K562 (cell line): ENCODE measurements around the gene TPX2. TPM values are rescaled to one million over a fixed set of nuclear protein-coding genes. Genes with fewer than 3 reads are reported as not detected.
A peak's percentile ranks its signal among the peaks of the same experiment; 100 is the strongest.

Experiments used
- BCL6 ChIP-seq: fragments of 250-450 bp; sonication (Bioruptor Pico); IDR thresholded peaks from 2 replicates; pipeline ENCODE4 v1.4.0; 2020
- CBX5 ChIP-seq: IDR thresholded peaks from 2 replicates; pipeline ENCODE4 v1.6.1; 2014; ENCODE audit warnings: low read depth, borderline replicate concordance
- E2F3 ChIP-seq: fragments of 250-450 bp; sonication (Bioruptor Pico); IDR thresholded peaks from 2 replicates; pipeline ENCODE4 v1.4.0; 2020; ENCODE audit warnings: mild to moderate bottlenecking
- E2F8 ChIP-seq: fragments of 450-650 bp; IDR thresholded peaks from 2 replicates; pipeline ENCODE4 v1.7.1; 2018; ENCODE audit warnings: mild to moderate bottlenecking, low read depth; ENCODE audit not compliant: partially characterized antibody
- FOXA3 ChIP-seq, 2 experiments: fragments of 450-650 bp in 1 of 2; sonication (generic) in 1 of 2; formaldehyde crosslinking; IDR thresholded peaks in 1 of 2; conservative IDR thresholded peaks in 1 of 2; 2 replicates each; pipeline versions ENCODE4 v1.4.0 to v1.8.0; 2020 to 2022; ENCODE audit warnings: mild to moderate bottlenecking in 2 of 2, missing genetic modification reagents in 1 of 2
- FOXM1 ChIP-seq, 2 experiments: fragments of 450-650 bp in 1 of 2; sonication (generic) in 1 of 2; formaldehyde crosslinking in 1 of 2; IDR thresholded peaks; 2 replicates each; pipeline versions ENCODE4 v1.6.1 to v1.9.0; 2017 to 2022; ENCODE audit warnings: low read depth in 2 of 2, mild to moderate bottlenecking in 2 of 2, missing genetic modification reagents in 1 of 2, moderate library complexity in 1 of 2
- IRF2 ChIP-seq: sonication (generic); formaldehyde crosslinking; IDR thresholded peaks from 2 replicates; pipeline ENCODE4 v1.8.1; 2022; ENCODE audit warnings: mild to moderate bottlenecking, missing genetic modification reagents
- KAT7 ChIP-seq: sonication (generic); formaldehyde crosslinking; IDR thresholded peaks from 2 replicates; pipeline ENCODE4 v1.8.0; 2022; ENCODE audit warnings: missing genetic modification reagents, mild to moderate bottlenecking, borderline replicate concordance
- KLF1 ChIP-seq: fragments of 450-650 bp; IDR thresholded peaks from 2 replicates; pipeline ENCODE4 v1.6.1; 2016; ENCODE audit warnings: missing genetic modification characterization, missing compliant biosample characterization
- NR2F6 ChIP-seq: fragments of 450-650 bp; formaldehyde crosslinking; IDR thresholded peaks from 2 replicates; pipeline ENCODE4 v1.4.0; 2020; ENCODE audit warnings: mild to moderate bottlenecking
- OTX1 ChIP-seq: fragments of 450-650 bp; formaldehyde crosslinking; IDR thresholded peaks from 2 replicates; pipeline ENCODE4 v1.4.0; 2022; ENCODE audit warnings: mild to moderate bottlenecking
- POLR2AphosphoS2 ChIP-seq: IDR thresholded peaks from 2 replicates; pipeline ENCODE4 v1.6.1; 2012; ENCODE audit warnings: low read length, improper control_type of control experiment
- SREBF1 ChIP-seq: fragments of 150-350 bp; IDR thresholded peaks from 2 replicates; pipeline ENCODE4 v1.6.1; 2014; ENCODE audit warnings: antibody characterized with exemption, low read depth, low read length, borderline replicate concordance
- TCF3 ChIP-seq: sonication (generic); formaldehyde crosslinking; IDR thresholded peaks from 2 replicates; pipeline ENCODE4 v1.4.0; 2020; ENCODE audit warnings: mild to moderate bottlenecking, missing genetic modification reagents
- XRCC5 ChIP-seq: fragments of 200-400 bp; formaldehyde crosslinking; IDR thresholded peaks from 2 replicates; pipeline ENCODE4 v1.6.1; 2017; ENCODE audit warnings: low read depth, mild to moderate bottlenecking, low read length
- ZNF174 ChIP-seq: fragments of 250-450 bp; sonication (Bioruptor Pico); IDR thresholded peaks from 2 replicates; pipeline ENCODE4 v1.4.0; 2020; ENCODE audit warnings: mild to moderate bottlenecking
- ZNF184 ChIP-seq: sonication (generic); formaldehyde crosslinking; IDR thresholded peaks from 2 replicates; pipeline ENCODE4 v1.5.0; 2020; ENCODE audit warnings: missing genetic modification reagents
- ZNF444 ChIP-seq: fragments of 250-450 bp; sonication (Bioruptor Pico); IDR thresholded peaks from 2 replicates; pipeline ENCODE4 v1.4.0; 2020; ENCODE audit warnings: mild to moderate bottlenecking, moderate library complexity
- ZNF764 ChIP-seq: fragments of 250-450 bp; sonication (Bioruptor Pico); IDR thresholded peaks from 2 replicates; pipeline ENCODE4 v1.4.0; 2020; ENCODE audit warnings: low read depth, mild to moderate bottlenecking, moderate library complexity
- ZZZ3 ChIP-seq: fragments of 450-650 bp; IDR thresholded peaks from 2 replicates; pipeline ENCODE4 v1.6.1; 2016; ENCODE audit warnings: antibody characterized with exemption, mild to moderate bottlenecking, moderate library complexity
- polyA plus RNA-seq, 8 experiments: library from polyadenylated mRNA; depleted of rRNA in 4 of 8; stranded (reverse) in 5 of 8; unstranded in 3 of 8; fragments of >200 nt; fragmentation: Nextera tagmentation in 2 of 8; fragmentation: Illumina TruSeq in 1 of 8; extraction: Ambion mirVana in 2 of 8; extraction: Trizol in 1 of 8; gene quantifications; 2 replicates each; pipeline versions ENCODE4 v1.2.1 to v1.2.3, GENCODE V29; 2011 to 2014; ENCODE audit warnings: inconsistent platforms in 1 of 8, missing spikeins in 1 of 8
- total RNA-seq, 7 experiments: library from RNA; depleted of rRNA in 6 of 7; stranded (reverse); fragments of >200 nt in 6 of 7; fragmentation: Illumina TruSeq in 2 of 7; extraction: Trizol in 2 of 7; gene quantifications; 2 replicates each; pipeline versions ENCODE4 v1.2.1 to v1.2.3, GENCODE V29; 2011 to 2021; ENCODE audit warnings: low replicate concordance in 1 of 7
- TF ChIP-seq, protein P1 (sequence below), 2 experiments: fragments of 200-800 bp in 1 of 2; sonication (Bioruptor generic) in 1 of 2; sonication (generic) in 1 of 2; formaldehyde crosslinking in 1 of 2; IDR thresholded peaks in 1 of 2; conservative IDR thresholded peaks in 1 of 2; 2 replicates each; pipeline versions ENCODE4 v1.5.0 to v1.6.1; 2016 to 2020; ENCODE audit warnings: missing compliant biosample characterization in 1 of 2, missing genetic modification characterization in 1 of 2, missing genetic modification reagents in 1 of 2
- TF ChIP-seq, protein P2 (sequence below): sonication (generic); formaldehyde crosslinking; IDR thresholded peaks from 2 replicates; pipeline ENCODE4 v1.8.0; 2022; ENCODE audit warnings: mild to moderate bottlenecking, missing genetic modification reagents, borderline replicate concordance

Gene TPX2
- total and polyA plus RNA-seq, 9 of the 15 experiments (the other 6 are each of a cell fraction or from before 2014, with no cell fraction given): 48.0 to 241 (median 133) TPM

- TF ChIP-seq BCL6 (CRISPR knock-in tag) (no peak), ZNF174 (CRISPR knock-in tag) (no peak), TCF3 (CRISPR knock-in tag) (peak; percentile 7; the same call in 1 of the 2 replicates), ZZZ3 (0 out of 2 replicates have a peak, but pooled peaks have one; percentile 63), FOXM1 (IDR thresholded peaks at IDR 0.05; ENCODE audit: low read depth) (0 out of 2 replicates have a peak, but pooled peaks have one; percentile 1), FOXM1 (CRISPR knock-in tag; IDR thresholded peaks at IDR 0.05; ENCODE audit: low read depth) (no peak), E2F8 (no peak), E2F3 (CRISPR knock-in tag) (0 out of 2 replicates have a peak, but pooled peaks have one; percentile 18), ZNF184 (no peak), ZNF764 (no peak; the same call in 1 of the 2 replicates), POLR2AphosphoS2 (no peak; the same call in 1 of the 2 replicates), KLF1 (tag) (no peak), CBX5 (no peak), KAT7 (CRISPR knock-in tag) (no peak), FOXA3 (CRISPR knock-in tag; conservative IDR thresholded peaks at IDR 0.05 in 1 of 2, IDR thresholded peaks at IDR 0.05 in 1 of 2) (no peak), XRCC5 (0 out of 2 replicates have a peak, but pooled peaks have one; percentile 17), NR2F6 (CRISPR knock-in tag) (no peak), OTX1 (CRISPR knock-in tag) (no peak), ZNF444 (CRISPR knock-in tag) (no peak), SREBF1 (no peak), IRF2 (CRISPR knock-in tag) (no peak)
- TF ChIP-seq, protein P1, sequence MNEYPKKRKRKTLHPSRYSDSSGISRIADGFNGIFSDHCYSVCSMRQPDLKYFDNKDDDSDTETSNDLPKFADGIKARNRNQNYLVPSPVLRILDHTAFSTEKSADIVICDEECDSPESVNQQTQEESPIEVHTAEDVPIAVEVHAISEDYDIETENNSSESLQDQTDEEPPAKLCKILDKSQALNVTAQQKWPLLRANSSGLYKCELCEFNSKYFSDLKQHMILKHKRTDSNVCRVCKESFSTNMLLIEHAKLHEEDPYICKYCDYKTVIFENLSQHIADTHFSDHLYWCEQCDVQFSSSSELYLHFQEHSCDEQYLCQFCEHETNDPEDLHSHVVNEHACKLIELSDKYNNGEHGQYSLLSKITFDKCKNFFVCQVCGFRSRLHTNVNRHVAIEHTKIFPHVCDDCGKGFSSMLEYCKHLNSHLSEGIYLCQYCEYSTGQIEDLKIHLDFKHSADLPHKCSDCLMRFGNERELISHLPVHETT (CRISPR knock-in tag; conservative IDR thresholded peaks at IDR 0.05 in 1 of 2, IDR thresholded peaks at IDR 0.05 in 1 of 2): 0 out of 4 replicates have a peak, but pooled peaks of 1 of the 2 experiments have one; percentile 42
- TF ChIP-seq, protein P2, sequence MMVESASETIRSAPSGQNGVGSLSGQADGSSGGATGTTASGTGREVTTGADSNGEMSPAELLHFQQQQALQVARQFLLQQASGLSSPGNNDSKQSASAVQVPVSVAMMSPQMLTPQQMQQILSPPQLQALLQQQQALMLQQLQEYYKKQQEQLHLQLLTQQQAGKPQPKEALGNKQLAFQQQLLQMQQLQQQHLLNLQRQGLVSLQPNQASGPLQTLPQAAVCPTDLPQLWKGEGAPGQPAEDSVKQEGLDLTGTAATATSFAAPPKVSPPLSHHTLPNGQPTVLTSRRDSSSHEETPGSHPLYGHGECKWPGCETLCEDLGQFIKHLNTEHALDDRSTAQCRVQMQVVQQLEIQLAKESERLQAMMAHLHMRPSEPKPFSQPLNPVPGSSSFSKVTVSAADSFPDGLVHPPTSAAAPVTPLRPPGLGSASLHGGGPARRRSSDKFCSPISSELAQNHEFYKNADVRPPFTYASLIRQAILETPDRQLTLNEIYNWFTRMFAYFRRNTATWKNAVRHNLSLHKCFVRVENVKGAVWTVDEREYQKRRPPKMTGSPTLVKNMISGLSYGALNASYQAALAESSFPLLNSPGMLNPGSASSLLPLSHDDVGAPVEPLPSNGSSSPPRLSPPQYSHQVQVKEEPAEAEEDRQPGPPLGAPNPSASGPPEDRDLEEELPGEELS (CRISPR knock-in tag): no peak
Observed at GRCh38 chr20:31722257-31723068, 16.6 kb upstream of the TPX2 start, which contains the start of gene BCL2L1 (continued).
